Activated CD8-positive, alpha-beta memory T cell treated with anti-CD3 and anti-CD28 coated beads, Interleukin-2, amount 50 U/mL, for 24 hours (primary cell): ENCODE measurements around the gene ERAL1.
"Not testable (repeated sequence)": the region's sequence is repeated elsewhere in the genome, so short reads cannot be mapped to it uniquely, and the experiment has no call there.

Source experiments
- DNase-seq: peaks from one replicate; pipeline ENCODE4 v3.0.0-alpha.2; 2020; ENCODE audit errors: extremely low read depth

ERAL1 gene

DNA sequence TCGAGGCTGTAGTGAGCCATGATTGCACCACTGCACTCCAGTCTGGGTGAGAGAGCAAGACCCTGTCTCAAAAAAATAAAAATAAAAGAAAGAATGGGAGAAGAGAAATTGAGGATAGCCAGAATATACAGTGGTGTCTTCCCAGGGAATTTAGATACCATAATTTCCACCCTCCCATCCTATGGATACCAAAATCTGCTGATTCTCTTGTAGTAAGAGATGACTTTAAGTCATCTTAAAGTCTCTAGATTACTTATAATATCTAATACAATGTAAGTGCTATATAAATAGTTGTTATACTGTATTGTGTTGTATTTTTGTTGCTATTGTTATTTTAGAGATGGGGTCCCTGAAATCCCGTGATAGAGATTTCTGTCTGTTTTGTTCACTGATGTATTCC lies 1.5 kb upstream of the ERAL1 start:
- DNase-seq: no peak

DNA sequence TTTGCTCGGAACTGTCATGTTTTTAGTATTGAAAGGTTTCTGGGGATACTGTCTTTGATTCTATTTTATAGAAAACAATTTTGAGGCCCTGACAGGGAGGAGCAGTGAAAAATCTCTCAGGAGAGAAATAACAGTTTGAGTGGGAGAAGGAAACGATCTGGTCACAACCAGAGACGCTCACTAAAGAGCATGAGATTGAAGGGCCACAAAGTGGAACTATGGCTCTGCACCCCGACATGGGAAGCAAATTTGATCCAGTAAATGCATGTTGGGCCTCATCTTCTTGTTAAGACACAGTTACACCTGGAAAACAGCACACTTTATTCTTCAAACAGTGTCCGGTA lies 492 bp downstream of the ERAL1 start:
- DNase-seq: no peak

DNA sequence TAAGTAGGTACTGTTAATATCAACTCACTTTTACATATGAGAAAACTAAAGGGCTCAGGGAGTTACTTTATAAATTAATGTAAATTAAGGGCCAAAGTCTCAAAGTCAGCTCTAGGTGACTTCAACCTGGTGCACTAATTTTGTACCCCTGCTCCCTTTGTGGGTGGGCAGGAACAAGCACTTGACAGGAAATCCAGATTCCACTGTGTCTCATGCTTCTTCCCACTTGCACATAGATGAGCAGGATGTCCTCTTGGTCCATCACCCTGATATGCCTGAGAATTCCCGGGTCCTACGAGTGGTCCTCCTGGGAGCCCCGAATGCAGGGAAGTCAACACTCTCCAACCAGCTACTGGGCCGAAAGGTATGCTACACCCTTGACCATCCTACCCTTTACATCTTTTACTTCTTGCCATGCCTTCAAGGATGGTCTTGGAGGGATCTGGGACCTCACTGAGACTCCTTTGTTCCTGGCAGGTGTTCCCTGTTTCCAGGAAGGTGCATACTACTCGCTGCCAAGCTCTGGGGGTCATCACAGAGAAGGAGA lies 1.3 kb downstream of the ERAL1 start:
- no peak for DNase-seq

DNA sequence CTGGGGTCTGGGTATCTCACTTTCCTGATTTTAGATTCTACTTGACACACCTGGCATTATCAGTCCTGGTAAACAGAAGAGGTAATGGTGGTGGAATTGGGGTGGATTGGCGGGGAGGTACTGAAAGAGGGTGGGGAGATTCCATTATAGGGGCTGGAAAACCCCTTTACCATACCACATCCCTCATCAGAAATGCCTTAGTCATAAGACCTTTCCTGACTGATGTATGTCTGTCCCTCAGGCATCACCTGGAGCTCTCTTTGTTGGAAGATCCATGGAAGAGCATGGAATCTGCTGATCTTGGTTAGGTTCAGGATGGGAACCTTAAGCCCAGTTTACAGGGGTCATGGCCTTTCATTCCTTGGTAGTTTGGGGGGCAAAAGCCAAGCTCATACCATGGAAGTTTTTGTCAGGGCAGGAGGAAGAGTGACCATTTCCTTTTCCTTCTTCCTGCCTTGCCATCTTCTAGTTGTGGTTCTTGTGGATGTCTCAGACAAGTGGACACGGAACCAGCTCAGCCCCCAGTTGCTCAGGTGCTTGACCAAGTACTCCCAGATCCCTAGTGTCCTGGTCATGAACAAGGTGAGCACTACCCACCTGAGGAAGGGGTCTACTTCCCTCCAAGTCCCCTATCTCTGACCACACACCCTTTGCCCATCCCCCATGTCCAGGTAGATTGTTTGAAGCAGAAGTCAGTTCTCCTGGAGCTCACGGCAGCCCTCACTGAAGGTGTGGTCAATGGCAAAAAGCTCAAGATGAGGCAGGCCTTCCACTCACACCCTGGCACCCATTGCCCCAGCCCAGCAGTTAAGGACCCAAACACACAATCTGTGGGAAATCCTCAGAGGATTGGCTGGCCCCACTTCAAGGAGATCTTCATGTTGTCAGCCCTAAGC lies 3.3 kb downstream of the ERAL1 start:
- no peak for DNase-seq

GRCh38 chr17:28858801-28859355 lies 4.1 kb downstream of the ERAL1 start:
- no peak for DNase-seq

GRCh38 chr17:28860363-28860808 lies 5.6 kb downstream of the ERAL1 start:
- no peak for DNase-seq

DNA sequence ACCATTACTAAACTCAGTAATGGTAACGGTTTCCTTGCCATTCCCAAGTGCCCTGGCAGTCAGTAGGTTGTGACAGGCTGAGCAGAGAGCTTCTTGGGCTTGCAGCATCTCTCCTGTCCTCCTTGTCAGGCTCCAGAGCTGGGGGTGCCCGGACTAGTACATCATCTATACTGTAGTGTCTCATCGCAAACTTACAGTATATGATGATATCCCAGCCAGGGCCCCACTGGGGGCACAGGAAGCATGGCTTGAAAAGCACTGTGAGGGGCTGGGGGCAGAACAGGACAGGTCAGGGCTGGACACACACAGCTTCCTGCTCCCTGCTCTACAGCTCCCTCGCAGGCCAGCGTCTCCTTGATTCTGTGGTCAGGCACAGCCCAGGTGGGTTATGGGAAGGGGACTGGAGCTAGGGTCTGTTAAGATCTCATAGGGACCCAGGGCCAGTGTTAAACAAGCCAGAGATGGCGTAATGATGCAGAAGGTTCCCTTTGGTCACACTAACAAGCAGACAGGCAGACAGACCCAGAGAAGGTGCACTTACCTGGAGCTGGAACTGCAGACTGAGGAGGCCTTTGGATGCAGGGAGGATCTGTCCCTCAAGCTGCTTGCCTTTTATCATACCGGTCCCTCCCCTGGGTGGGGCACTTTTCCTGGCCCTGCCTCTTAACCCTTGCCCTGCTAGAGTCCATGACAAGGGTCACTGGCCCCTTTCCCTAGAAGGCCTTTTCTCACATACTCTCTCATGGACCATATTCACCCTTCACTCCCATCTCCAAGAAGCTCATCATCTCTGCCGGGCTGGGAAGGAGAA lies 6.8 kb downstream of the ERAL1 start:
- no peak for DNase-seq

- DNase-seq: no peak
Measured at GRCh38 chr17:28862561-28862960, 7.7 kb downstream of the ERAL1 start.

DNA sequence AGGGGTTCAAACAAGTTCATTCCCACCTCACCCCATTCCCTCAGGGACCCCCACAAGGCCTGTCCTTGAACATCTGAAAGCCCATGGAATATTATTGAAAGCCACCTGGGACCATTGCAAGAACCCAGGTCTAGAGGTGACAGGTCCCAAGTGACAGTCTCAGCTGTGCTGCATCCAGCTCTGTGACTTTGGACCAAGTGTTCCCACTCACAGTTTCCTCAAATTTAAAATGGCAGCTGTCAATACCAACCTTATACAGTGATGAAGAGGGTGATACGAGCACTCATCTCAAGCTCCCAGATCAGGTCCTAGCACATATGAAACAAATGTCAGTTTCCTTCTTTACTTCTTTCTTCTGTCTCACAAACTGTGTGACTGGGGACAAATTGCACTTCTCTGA lies 9.1 kb downstream of the ERAL1 start:
- no peak for DNase-seq

- DNase-seq: no peak
Measured at GRCh38 chr17:28864991-28865849, 10.4 kb downstream of the ERAL1 start.

DNA sequence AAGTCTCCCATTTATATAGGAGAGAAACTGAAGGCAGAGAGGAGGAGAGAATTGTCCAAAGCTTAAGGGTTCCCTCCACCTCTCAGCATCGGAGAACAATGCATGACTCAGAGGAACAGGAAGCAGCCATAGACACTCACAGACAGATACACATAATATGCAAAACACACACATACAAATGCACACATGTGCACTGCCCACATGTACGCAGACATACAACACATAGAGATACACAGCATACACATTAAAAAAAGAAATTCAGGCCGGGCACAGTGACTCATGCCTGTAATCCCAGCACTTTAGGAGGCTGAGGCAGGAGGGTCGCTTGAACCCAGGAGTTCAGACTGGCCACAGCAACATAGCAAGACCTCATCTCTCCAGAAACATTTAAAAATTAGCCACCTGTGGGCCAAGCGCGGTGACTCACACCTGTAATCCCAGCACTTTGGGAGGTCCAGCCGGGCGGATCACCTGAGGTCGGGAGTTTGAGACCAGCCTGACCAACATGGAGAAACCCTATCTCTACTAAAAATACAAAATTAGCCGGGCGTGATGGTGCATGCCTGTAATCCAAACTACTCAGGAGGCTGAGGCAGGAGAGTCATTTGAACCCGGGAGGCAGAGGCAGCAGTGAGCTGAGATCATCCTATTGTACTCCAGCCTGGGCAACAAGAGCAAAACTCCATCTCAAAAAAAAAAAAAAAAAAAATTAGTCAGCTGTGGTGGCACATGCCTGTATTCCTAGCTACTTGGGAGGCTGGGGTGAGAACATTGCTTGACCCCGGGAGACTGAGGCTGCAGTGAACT lies 11.3 kb downstream of the ERAL1 start:
- no peak for DNase-seq

DNA sequence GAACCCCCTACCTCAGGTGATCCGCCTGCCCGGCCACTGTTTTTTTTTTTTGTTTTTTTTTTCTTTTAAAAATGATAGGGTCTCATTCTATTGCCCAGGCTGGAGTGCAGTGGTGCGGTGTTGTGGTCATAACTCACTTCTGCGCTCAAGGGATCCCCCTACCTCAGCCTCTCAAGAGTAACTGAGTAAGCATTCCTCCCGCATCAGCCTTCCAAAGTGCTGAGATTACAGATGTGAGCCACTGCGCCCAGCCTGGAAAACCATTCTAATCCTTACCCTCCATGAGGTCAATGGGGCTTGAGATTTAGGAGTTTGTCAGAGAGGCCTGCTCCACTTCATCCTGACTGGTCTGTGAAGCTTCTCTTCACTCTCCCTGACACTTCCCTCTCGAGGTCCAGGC lies 12.5 kb downstream of the ERAL1 start:
- DNase-seq: no peak

GRCh38 chr17:28871056-28871579 lies 16.3 kb downstream of the ERAL1 start:
- no peak for DNase-seq

DNA sequence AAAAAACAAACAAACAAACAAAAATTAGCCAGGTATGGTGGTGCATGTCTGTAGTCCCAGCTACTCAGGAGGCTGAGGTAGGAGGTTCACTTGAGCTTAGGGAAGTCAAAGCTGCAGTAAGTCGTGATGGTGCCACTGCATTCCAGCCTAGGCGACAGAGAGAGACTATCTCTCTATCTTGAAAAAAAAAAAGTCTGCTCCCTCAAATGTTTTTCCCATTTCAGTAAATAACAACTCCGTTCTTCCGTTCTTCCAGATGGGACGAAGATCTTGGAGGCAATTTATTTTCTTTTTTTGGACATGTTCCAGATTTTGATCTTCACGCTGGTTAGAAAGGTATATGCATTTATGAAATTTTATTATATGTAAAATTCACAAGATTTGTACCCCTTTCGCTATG lies 19.0 kb downstream of the ERAL1 start:
- DNase-seq: no peak

DNA sequence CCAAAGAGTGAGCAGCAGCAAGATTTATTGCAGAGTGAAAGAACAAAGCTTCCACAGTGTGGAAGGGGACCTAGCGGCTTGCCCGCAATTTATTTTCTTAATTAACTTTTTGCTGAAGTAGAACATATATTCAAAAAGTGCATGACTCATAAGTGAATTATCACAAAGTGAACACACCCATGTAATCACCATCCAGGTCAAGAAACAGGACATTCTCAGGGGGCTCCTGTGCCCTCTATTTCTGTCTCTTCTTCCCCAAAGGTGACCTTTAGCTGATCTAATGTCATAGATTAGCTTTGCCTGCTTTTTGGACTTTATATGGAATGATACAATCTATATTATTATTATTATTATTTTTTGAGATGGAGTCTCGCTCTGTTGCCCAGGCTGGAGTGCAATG lies 19.9 kb downstream of the ERAL1 start:
- no peak for DNase-seq

GRCh38 chr17:28875848-28876550 lies 21.2 kb downstream of the ERAL1 start:
- DNase-seq: no peak

GRCh38 chr17:28877150-28877711 lies 22.4 kb downstream of the ERAL1 start:
- DNase-seq: not testable (repeated sequence)

DNA sequence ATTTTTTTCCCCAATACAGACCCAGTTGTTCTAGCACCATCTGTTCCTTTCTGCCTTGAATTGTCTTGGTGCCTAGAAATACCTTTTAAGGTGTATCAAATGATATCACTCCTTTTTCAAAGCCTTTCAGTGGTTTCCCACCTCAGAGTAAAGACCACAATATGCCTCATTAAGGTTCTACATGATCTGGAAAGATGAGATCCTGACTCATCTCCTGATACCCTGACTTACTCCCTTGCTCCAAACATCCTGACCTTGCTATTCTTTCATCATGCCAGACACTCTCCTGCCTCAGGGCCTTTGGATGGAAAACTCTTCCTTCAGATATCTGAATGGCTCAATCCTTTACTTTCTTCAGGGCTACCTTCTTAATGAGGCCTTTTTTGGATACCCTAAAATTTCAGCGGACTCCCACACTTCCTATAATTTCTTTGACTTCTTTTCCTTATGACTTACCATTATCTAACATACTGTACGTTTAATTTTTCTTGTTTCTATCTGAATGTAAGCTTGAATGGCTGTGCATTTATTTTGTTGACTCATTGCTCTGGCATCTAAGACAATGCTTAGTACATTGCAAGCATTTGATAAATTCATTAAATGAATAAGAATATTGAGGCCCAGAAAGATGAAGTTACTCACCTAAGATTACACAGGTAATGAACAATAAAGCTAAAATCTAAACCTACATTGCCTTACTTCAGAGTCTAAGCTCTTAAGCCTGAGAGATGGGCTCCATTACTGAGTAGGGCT lies 23.5 kb downstream of the ERAL1 start:
- DNase-seq: no peak

DNA sequence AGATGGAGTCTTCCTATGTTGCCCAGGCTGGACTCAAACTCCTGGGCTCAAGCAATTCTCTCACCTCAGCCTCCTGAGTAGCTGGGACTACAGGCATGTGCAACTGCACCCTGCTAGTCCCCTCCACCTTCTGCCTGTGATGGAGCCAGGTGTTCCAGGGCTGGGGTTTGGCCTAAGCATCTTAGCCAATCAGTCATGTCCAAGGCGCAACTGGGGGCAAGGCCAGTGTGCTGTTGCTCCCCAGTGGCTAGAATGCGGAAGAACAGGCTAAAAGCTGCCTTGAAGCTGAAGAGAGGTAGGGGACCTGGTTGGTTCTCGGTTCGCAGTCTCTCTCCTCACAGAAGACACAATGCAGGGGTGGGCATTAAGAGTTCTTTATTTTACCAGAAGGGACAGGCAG lies 24.2 kb downstream of the ERAL1 start:
- DNase-seq: no peak
